ENCODE measurements around the gene RMI2.

RMI2 gene

GRCh38 chr16:11329071-11329491 lies 16.2 kb upstream of the RMI2 start:
- DNase-seq, result no peak

GRCh38 chr16:11329891-11330290 lies 15.4 kb upstream of the RMI2 start:
- DNase-seq, result no peak

GRCh38 chr16:11330526-11331237 lies 14.6 kb upstream of the RMI2 start:
- no peak for DNase-seq

GRCh38 chr16:11331967-11332366 lies 13.3 kb upstream of the RMI2 start:
- DNase-seq, result no peak

GRCh38 chr16:11333010-11333409 lies 12.2 kb upstream of the RMI2 start:
- DNase-seq, result no peak

- DNase-seq, result no peak
These were observed 11.6 kb upstream of the RMI2 start for GRCh38 chr16:11333702-11334101.

- no peak for DNase-seq
These were observed 10.3 kb upstream of the RMI2 start for GRCh38 chr16:11334831-11335404.

- no peak for DNase-seq
These were observed 6.2 kb upstream of the RMI2 start for GRCh38 chr16:11339075-11339474.

GRCh38 chr16:11340710-11341109 lies 4.5 kb upstream of the RMI2 start:
- DNase-seq, result no peak

GRCh38 chr16:11341371-11341770 lies 3.9 kb upstream of the RMI2 start:
- DNase-seq, result no peak

GRCh38 chr16:11342021-11342855 lies 3.0 kb upstream of the RMI2 start:
- no peak for DNase-seq

GRCh38 chr16:11346700-11347319 lies 1.6 kb downstream of the RMI2 start:
- no peak for DNase-seq

- no peak for DNase-seq
These were observed 2.6 kb downstream of the RMI2 start for GRCh38 chr16:11347831-11348230.

- DNase-seq, result no peak
These were observed 3.7 kb downstream of the RMI2 start for GRCh38 chr16:11348737-11349598.

GRCh38 chr16:11349599-11350276 lies 4.5 kb downstream of the RMI2 start:
- DNase-seq, result peak in 1 of 2 donors; percentile 38

- no peak for DNase-seq
These were observed 5.3 kb downstream of the RMI2 start for GRCh38 chr16:11350519-11350918.

- no peak for DNase-seq
These were observed 5.7 kb downstream of the RMI2 start for GRCh38 chr16:11350921-11351335.

GRCh38 chr16:11353158-11353557 lies 7.9 kb downstream of the RMI2 start:
- DNase-seq, result no peak

- DNase-seq, result no peak
These were observed 9.1 kb downstream of the RMI2 start for GRCh38 chr16:11354407-11354732.

- peak; percentile 81 to 86 for DNase-seq
These were observed 9.7 kb downstream of the RMI2 start for GRCh38 chr16:11354733-11355574.

GRCh38 chr16:11355862-11356261 lies 10.6 kb downstream of the RMI2 start:
- no peak for DNase-seq
